HG02970 (cell line): ENCODE data around the gene PTPRD.

Experiments
- ATAC-seq: cut with Tn5 transposase; IDR thresholded peaks from one replicate; pipeline ENCODE4 v1.9.1; 2021; ENCODE audit warnings: mild to moderate bottlenecking, moderate library complexity, moderate number of reproducible peaks; ENCODE audit not compliant: unreplicated experiment, low FRiP score

PTPRD gene

GRCh38 chr9:8860086-8860485 lies 1752.7 kb downstream of the PTPRD start:
- ATAC-seq, result no peak

- no peak for ATAC-seq
Measured at GRCh38 chr9:8859416-8859815, 1753.4 kb downstream of the PTPRD start.

DNA sequence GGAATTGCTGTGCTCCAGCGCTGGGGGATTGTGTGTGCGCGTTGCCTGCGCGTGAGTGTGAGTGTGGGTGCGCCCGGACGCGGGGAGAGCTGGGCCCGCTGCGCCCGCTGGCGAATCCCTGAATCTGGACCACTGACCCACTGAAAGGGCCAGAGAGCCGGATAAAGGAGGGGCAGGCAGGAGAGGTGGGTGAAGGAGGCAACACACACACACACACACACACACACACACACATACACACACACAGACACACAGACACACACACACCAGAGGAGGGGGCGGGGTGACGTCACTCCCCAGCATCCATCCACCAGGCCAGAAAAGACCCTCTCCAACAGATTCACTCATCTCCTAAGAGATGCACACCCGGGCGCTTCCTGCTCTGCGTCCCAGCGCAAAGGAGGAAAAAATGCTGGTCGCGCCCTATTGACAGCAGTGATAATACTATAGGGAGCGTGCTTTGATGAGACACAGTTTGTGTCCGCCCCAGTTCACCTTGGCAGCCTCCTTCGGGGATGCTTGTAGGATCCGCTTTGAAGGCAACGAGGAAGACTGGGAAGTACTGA lies 1754.1 kb downstream of the PTPRD start:
- no peak for ATAC-seq

- ATAC-seq, result no peak
Measured at GRCh38 chr9:8857926-8858595, 1754.7 kb downstream of the PTPRD start.

DNA sequence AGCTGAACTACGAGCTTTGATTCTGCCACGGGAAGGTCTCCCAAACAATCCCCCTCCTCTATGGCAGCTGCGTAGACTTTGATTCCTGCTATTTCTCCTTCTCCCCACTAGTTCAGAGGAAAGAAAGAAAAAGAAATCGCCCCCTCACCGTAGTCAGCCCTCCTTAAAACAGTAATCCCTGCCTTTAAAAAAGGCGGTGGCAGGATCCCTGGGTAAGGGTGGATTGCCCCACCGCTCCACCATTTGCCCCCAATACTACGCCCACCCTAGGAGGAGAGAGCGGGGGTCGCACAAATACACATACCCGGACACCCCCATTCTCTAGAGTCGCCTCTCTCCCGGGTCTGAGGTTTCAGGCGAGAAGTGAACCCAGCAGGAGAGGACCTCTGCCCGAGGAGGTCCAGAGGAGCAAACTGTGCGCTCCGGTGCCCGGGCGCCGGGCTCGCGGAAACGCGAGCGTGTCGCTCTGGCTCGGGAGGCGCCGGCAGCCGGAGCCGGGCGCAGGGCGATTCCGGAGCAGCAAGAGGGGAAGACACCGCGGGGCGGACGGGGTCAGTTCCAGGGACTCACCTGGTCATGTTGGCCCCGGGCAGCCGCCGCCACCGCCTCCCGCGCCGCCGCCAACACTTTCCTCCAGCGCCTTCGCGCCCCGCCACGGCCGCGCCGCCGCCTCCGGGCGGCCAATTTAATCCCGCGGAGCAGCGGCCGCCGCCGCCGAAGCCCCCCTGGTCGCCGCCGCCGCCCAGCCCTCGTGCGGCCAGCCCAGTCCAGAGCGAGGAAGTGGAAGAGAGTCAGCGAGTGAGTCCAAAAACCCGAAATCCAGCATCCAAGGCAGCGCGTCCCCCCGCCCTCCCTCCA lies 1755.5 kb downstream of the PTPRD start:
- no peak for ATAC-seq

DNA sequence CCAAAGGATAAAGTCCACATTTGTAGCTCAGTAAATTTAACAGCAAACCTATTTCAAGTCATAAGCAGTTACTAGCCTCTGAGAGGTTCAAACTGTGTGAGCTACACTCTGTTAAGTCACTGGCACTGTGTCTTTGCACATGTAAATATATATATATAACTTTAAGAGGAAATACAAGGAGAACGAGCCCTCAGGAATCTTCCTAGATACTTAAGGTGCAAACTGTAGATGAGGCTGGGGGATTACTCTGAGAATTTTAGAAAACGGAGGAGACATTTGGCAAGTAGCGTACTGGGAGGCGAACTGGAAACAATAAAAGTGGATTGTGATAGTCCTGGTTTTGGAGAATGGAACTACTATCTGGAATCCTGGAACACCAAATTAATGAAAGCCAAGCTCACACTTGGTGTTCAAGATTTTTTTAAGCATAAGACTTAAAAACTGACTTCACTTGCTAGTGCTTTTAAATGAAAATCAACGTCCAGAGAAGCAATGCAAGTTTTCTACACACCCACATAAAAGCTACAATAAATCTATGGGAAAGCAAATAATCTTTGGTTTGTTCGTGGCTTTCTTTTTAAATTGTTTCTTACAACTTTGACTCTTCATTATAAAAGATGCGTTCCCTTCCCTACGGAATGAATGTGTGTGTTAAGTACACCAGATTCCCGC lies 1756.3 kb downstream of the PTPRD start:
- ATAC-seq, result no peak

- ATAC-seq, result no peak
Measured at GRCh38 chr9:8855046-8855445, 1757.8 kb downstream of the PTPRD start.

GRCh38 chr9:8852301-8852864 lies 1760.4 kb downstream of the PTPRD start:
- ATAC-seq, result no peak

DNA sequence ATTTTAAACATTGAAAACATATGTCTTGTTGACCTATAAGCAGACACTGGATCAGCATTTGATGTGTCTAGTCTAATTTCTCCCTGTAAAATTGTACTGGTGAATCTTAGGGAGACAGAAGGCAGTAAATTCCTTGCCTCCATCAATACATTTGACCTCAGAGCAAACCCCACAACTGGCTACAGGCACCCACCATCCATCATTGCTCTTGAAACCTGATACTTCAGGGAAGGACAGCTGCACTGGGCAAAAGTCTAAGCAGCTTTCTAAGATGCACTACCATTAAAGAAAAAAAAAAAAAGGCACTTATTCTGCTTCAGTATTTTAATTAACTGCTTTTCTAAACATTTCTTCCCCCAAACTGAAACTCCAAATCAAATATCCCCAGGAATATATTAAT lies 1761.9 kb downstream of the PTPRD start:
- ATAC-seq, result no peak

DNA sequence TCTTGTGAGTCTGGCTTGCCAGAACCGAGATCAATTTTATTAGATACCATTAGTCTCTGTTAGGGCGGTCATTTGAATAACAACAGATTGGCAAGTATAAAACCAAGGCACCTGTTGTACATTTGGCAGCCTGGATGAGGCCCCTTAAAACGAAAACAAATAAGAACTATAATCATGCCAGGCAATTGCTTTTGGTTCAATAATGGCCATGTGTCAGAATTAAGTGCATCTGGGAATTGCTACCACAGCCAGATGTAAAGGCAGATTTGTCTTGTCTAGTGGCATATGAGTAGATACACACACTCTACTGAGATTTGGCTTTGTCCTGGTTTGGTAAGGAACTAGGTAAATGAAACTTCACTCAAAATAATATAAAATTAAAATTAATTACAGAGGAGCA lies 1767.0 kb downstream of the PTPRD start:
- ATAC-seq, result no peak

GRCh38 chr9:8845376-8845775 lies 1767.4 kb downstream of the PTPRD start:
- no peak for ATAC-seq

DNA sequence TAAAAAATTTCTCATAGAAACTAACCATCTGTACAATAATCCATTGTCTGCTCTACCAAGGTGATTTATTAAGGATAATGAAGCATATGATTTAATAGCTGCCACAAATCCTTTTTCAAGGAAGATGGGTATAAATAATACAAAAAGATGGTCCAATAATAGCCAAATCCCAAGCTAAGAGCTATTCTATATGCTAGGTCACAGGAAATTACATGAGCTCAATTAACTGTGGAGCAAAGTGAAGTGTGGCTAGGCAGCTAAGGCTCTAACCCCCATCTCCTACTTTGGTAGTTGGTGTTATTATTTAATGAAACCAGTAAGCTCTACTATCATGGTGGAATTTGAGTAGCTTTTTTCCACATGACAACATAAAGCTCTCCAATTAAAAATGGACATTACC lies 1768.3 kb downstream of the PTPRD start:
- ATAC-seq, result no peak

DNA sequence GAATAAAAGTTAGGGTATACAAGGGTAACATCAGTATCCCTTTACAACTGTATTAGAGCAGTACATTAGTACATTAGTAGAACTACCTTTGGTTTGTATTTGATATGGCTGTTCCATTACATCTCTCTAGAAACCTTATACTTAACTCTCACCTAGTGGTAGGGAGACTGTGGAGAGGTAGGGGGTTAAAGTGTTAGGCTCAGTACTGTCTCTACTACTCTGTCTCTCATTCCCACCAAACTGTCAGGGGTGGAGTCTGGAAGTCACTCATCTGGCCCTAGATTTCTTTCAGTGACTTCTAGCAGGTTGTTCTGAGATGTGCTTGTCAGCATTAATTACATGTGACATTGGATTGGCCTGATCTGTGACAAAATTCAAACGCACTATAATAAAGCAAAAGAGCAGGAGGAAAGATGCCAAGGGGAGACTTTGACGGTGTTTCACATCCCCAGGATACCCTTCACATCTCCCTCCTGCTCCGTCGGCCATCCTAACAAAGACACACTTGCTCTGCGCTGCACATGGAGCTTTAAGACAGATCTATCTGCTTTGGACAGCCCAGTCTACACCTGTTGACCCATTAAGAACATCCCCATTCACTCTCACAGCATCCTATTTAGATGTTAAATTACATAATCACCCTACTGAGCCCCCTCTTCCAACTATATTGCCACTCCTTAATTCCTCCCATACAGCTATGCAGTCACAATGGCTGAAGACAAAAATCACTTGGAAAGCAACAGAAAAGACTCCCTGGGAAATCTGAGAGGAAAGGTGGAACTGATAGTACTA lies 1770.2 kb downstream of the PTPRD start:
- no peak for ATAC-seq

DNA sequence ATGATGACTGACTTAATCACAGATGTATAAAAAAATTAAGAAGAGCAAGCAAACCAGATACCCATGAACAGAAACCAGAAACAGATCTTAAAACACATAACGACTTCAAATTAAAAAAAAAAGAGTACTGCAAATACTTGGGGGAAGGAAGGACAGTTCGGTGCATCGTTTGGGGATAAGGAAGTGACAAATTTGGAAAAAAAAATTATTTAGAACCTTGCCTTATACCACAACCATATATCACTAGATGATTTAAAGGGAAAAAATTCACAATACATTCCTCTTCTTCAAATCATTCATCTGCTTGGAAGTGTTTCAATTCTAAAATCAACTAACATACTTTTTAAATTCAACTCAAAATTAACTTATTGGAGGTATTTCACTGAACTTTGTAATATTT lies 1774.7 kb downstream of the PTPRD start:
- no peak for ATAC-seq

- ATAC-seq, result no peak
Measured at GRCh38 chr9:8835291-8835690, 1777.5 kb downstream of the PTPRD start.

GRCh38 chr9:8832955-8833354 lies 1779.8 kb downstream of the PTPRD start:
- ATAC-seq, result no peak

GRCh38 chr9:8832386-8832785 lies 1780.4 kb downstream of the PTPRD start:
- no peak for ATAC-seq

DNA sequence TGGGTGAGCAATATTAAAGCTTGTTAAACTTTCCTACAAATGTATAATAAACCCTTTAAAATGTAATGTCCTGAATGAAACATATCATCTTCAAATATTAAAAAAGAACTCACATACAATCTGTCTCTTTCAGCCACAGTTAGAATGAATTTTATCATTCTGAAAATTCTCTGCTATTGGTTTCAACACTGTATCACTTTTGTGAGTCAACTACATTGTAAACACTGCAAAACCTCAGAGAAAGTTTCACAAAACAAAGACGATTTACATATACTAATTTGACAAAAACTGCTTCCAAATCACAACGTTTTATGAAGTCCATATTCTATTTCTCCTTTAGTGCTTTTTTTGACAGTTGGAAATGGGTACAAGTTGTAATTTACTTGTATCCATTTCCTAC lies 1781.2 kb downstream of the PTPRD start:
- ATAC-seq, result no peak

DNA sequence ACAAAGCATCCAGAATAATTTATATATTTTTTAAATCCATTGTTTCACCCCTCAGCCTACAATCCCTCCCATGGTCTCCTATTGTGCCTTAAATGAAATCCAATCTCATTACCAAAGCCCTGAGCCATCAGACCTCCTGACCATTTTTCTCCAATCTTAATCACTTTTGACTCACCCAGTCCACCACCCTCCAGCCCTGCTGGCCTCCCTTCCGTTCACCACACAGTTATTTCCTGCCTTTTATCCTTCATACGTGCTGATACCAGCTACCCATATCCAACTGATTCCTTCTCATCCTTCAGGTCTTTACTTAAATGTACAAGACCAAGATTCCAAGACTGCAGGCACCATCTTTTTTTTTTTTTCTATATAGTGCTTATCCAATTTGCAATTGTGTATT lies 1786.5 kb downstream of the PTPRD start:
- no peak for ATAC-seq

GRCh38 chr9:8825585-8826147 lies 1787.1 kb downstream of the PTPRD start:
- no peak for ATAC-seq
